ENCODE results near the gene RCAN2.

RCAN2 gene

DNA sequence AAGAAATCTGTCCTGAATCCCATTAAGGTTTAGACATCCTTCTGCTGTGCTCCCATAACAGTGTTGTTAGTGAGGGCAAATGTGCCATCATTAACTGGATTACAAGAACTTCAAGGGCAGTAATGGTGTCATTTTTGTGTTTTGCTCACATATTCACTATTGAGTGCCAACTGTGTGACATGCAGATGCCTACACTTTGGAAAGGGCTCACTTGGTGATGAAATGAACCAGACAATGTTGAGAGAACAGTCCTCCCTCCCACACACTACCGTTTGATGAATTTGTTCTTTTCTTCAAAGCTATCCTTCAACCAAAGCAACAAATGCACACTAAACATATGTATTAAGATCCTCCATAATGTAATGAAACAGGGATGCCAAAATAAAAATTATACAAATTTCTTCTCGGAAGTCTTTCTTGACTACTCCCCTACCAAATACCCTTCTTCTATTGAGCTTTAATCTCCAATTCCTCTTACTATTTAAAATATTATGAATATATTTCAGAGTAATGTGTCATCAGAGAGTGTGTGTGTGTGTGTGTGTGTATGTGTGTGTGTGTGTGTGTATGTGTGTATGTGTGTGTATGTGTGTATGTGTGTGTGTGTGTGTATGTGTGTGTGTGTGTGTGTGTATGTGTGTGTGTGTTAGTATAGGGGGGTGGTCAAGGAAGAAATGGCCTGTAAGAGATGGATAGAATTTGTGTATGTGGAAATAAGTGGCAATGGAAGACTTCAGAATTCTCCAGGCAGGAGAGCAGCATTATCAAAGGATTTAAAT lies 228.1 kb downstream of the RCAN2 start:
- DNase-seq, result peak in 1 of 58 donors; percentile 4

DNA sequence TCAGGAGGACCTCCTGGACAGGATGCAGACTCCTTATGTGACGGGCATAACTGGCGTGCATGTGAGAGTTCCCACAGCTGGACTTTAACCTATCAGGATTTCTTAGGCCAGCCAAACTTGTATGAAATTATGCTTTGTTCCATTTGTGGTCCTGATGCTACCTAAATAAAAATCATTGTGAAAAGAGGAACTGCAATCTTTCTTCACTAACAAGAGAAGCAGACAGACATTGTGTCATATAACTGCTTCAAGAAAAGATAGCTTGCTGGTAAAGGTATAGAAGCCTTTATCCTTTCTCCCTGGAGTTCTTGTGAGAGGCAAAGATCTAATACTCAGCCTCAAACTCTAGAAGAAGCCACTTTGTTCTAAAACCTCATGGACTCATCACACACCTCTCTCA lies 233.0 kb downstream of the RCAN2 start:
- DNase-seq, result no peak

DNA sequence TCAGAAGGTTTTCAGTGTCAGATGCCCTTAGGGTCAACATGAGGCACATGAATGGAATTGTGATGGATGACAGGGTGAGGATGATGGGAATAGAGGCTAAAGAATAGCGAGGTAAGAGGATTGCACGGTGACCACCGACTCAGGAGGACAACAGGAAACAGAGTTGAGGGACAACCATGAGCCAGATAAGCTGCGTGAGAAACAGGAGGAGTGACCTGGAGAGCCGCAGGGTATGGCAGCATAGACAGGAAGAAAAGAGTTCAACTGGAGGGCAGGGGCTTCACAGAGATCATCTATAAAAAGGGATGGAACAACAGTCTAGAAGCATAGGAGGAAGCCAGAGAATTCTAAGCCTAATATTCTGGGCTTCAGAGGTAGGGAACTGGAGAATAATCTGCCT lies 235.7 kb downstream of the RCAN2 start:
- no peak for DNase-seq

DNA sequence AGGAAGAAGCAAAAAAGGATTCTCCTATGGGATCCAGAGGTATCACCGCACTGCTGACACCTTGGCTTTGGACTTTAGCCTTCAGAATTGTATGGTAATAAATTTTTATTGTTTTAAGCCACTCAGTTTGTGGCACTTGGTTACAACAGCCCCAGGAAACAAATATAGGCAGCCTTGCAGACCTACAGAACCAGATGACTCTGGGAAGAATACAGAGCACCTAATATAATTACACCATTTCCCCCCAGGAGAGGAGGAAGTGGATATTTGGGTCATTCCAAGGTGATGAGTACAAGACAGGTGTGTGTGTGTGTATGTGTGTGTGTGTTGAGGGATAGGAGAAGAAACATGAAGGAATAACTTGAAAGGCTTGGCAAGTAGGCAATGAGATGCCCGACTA lies 236.3 kb downstream of the RCAN2 start:
- no peak for DNase-seq

DNA sequence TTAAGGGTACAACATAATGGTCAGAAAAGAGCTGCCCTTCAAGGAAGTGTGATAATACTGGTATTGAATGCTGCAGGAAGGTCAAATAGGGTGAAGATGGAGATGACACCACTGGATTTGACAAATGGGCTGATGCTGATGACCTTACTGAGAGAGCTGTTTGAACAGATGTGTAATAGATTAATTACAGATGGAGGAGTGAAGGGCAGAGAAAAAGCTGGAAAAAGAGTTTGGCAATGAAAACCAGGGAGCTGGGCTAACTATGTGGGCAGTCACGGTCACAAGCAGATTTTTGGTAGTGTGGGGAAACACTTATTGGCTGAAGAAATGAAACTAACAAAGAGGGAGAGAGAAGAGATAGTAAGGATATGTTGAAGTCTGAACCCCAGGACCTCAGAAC lies 236.9 kb downstream of the RCAN2 start:
- no peak for DNase-seq

DNA sequence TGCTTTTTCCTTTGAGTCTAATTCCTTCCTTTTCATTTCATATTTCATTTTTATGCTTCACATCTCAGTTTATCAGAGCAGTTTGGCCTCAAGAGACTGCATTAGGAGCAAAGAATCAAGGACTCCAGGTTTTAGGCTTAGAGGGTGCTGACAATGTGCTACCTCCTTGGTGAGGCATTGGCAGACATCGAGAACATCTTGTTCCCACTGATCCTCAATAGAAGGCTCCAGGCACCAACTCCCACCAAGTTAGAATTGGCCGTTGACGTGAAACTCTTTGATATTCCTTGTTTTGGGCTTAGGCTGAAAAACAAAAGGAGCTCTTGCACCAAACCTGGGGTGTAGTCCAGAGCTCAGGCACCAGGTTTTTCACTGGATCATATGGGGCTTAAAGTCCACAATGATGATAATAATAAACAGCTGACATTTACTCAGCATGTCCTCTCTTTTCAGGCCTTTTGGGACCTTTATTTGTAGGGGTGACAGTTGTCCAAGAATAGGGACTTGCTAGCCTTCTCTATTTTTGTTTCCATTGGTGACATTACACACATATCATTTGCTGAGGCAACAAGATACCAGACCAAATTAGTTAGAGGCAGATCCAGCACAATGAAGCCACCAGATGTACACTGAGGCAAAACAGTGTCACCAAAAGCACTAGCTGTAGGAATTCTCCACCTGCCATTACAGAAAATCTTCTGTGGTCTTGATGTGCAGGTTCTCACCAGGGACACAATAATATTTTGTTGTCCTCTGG lies 239.5 kb downstream of the RCAN2 start:
- no peak for DNase-seq

DNA sequence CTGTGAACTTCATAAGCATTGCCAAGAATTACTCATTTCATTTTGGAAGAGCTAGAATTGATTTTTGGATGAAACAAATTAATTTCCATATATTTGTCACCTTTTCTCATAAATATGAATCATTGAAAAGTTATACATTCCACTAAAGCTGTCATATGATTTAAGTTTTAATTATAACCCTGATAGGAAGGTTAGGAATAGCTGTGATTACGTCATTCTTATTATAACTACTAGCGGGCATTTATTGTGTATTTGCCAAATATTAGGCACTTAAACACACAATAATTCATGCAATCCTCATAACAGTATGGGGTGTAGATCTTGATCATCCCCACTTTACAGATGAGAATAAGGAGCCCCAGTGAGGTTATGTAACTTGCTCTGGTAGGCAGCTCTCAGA lies 243.1 kb downstream of the RCAN2 start:
- DNase-seq, result no peak

DNA sequence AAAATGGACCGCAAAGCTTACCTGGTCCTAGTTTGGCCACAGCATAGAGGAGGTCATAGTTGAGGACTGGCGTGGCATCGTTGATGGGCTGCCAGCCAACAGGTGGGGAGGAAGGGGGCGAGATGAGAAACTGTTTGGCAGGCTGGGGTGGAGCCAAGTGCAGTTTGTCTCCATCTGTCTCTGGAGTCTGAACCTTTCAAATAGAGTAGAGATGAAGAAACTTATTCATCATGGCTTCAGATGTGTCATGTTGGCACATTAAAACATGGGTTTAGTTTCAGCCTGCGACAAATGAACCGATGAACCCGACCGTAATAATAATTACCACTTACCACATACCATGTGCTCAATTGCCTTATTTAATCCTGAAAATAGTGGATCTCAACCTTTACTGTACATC lies 244.5 kb downstream of the RCAN2 start:
- no peak for DNase-seq

DNA sequence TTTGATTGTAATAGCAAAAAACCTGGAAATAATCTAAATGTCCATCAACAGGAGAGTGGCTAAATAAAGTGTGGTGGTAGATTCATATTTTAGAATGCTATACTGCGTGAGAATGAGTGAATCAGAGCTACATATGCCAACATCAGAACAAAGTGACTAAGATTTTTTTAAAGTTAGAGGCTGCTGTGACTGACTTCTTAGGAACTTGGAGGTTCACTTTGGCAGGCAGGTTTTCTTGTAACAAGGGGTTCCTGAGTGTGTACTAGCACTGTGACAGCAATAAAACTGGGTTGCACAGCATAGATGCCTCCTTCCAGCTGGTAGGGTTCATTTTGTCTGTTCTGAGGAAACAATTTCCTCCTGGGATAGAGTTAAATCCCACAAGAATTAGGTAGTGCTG lies 245.2 kb downstream of the RCAN2 start:
- no peak for DNase-seq

DNA sequence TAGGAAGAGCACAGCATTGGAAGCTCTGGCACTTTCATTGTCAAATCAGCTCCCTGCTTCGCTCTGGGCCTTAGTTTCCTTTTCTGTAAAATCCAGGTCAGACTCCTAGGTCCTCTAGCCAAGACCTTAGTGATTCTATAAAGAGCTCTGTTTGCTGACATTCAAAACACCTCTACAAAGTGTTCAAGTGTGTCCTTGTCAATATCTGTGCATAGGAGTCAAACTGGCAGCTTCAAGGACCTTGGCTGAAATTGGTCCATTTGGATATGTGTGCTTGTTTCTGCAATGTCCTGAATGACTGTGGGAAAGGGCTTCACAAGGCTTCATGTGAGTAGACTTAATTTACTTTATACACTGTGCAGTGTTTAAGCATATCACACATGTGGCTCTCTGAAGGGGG lies 246.6 kb downstream of the RCAN2 start:
- DNase-seq, result no peak

DNA sequence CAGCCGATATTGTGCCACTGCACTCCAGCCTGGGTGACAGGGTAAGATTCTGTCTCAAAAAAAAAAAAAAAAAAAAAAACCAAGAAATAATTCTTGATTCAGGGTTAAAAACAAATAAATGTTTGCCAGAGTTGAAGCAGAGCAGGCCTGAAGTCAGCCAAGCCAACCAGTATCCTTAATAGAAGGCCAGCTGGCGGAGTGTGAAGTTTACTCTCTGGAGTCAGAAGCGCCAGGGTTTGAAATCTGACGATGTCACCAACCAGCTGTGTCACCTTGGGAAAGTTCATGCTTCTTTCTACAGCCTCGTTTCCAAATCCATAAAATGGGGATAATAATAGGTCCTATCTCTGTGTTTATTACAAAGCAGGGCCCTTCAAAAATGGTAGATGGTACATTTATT lies 247.5 kb downstream of the RCAN2 start:
- DNase-seq, result no peak

DNA sequence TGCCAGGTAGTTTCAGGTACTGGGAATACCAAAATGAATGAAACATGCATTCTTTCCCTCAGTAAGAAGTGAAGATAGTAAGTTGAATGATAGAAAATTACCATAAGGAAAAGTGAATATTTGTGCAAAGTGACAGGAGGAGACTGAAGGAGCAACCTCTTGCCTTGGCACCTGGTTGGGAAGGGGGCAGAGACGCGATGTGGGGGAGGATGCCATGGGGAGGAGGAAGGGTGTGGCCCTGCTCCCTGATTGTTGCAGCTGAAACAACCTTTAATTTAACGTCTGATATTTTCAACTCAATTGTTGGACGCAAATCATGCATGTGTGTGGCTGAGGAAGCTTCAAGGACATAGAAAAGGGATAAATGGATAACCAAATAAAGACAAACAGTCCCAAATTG lies 248.3 kb downstream of the RCAN2 start:
- no peak for DNase-seq

DNA sequence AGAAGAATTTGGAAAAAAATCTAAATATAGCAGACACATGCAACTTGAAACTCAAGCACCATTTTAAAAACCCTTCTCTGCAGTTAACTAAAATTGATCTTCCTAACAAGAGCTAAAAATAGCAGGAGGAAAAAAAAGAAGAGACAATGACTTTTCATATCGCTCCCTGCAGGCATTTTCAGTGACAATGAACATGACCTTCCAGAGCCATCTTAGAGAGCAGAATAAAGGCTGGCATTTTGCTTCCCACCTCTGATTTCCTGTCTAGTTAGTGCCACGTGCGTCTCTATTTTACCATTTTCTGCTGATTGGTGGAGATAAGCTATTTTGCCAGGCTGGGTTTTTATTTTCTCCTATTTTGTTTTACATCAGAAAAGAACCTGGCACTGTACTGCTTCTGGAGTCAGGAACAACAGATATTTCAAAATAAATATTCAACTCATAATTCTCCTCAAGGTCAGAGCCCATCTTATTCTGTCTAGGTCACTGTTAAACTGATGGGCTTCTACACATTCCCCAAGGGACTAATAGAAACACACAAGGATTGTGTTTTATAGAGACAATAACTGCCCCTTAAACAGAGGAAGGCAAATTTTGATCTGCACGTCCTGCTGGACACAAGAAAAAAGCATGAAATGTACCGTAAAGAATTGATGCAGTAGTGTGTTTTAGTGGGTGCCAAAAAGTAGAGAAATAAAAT lies 250.2 kb downstream of the RCAN2 start:
- DNase-seq, result no peak

DNA sequence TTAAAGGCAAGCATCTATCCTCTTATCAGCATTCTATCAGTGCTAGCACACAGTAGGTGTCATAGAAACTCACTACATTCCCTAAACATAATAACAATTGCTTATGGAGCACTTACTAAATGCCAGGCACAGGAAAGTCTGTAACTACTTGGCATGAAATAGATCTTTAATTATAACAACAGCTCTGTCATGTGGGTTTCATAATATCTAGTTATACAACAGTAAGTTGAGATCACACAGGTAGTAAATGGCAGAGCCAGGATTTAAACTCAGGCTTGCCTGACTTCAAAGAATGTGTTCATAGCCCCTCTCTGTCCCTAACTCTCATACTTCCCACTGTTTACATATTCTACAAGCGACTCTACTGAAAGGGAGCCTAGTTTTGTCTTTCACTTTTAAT lies 254.5 kb downstream of the RCAN2 start:
- DNase-seq, result no peak

DNA sequence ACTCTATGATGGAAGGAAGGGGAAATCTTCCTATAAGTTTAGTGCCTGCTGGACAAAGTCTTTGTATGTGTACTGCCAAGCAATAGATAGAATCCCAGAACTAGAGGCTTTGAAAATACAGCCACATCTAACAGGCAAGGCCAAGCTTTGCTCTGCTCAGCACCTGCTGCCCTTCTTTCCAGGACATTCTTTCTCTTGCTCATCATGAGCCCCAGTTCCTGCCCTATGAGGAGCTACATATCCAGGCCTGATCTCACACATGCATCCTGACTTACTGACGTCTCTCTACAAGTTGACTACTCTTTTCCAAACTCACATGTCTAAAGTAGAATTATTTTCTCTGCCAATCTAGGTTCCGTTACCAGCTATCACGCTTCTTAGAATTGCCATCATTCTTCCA lies 256.0 kb downstream of the RCAN2 start:
- no peak for DNase-seq

DNA sequence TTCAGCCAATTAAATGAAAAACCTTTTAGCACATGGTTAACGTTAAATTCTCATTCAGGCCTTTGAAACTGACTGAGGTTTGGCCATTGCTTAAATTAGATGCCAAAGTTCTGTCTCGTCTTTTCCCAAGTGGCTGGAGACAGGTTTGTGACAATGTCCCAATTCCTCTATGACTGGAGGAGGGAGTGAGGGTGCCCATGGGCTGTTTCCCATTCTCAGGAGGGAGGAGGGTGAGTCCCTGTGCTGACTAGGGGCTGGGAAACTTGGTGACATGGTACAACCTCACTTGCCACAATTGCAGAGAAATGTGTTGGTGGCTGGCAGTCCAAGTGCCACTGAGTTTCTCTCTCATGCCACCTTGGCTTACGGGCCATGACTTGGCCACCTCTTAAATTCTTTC lies 256.5 kb downstream of the RCAN2 start:
- no peak for DNase-seq

DNA sequence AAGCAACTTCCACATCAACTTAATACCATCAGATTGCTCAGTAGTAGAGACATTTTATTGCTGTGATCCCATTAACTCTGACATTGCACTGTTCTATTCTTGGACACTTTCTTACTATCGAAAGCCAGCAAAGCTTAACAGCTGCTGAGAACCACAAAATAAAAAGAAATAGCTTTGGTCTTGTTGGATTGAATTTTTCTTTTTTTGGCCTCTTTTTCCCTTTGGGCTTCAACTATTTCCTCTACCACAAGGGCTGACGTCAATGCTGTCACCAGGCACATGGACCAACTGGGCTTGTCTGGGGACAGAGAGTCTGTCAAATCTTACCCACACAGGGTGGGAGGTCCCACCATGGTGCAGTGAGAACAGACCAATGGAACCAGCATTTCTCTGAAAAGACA lies 257.1 kb downstream of the RCAN2 start:
- peak in 6 of 58 donors; percentile 3 to 31 (median 15) for DNase-seq

DNA sequence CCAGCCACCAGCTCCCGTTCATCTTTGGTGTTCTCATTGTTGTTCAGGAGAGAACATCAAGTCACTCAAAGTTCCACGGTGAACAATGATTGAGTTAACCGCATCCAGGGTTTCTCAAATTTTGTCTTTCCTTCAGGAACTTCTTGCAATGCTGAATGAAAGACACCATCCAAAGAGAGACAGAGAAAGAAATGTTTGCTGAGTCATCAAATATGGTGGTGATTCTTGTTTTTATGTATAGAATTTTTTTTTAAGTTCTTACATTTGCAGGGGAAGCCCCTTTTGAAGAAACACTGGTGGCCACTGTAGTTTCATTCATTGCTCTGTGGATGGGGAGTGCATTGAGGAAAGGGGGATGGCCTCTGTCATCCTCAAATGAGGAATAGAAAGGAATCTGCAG lies 258.1 kb downstream of the RCAN2 start:
- DNase-seq, result no peak

DNA sequence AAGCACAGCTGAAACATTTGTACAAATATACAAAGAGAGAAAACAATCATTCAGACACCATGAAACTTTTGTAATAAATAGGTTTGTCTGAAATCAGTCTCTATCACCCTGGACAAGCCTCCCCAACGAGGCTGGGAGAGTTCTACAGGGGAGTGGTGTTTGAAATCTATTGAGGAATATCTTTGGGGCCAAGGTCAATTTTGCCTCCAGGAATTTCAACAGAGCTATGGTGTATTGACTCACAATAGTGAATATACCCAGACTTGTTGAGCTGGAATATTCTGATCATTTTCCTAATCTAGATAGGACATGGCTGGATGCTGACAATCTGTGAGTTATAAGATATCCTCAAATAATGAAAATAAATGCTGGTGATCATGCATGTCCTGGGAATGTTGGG lies 269.0 kb downstream of the RCAN2 start:
- DNase-seq, result no peak

DNA sequence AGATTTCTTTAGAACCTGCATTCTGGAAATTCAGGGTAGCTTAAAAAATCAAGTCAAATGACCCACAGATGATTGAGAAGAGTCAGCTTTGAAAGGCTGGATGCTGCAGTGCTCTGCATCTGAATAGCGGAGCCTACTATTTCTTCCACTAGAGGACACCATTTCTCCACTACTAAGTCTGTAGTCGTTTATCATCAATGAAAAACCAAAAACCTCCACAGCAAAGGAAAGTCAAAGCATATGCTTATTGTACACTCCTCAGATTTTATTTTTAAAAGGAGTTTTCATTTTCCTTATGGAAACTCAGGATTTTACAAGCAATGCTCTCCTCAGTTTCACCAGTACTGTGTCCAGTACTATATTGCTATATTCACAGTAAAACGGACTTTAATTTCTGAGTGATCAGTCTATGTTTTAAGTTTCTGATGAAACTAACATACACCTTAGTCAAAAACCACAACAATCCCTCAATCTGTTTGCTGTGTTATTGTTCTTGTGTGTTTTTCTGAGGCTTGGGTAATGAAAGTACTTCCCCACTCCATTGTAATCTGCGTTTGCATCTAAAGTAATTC lies 269.9 kb downstream of the RCAN2 start:
- peak in 2 of 58 donors; percentile 46 to 67 for DNase-seq

DNA sequence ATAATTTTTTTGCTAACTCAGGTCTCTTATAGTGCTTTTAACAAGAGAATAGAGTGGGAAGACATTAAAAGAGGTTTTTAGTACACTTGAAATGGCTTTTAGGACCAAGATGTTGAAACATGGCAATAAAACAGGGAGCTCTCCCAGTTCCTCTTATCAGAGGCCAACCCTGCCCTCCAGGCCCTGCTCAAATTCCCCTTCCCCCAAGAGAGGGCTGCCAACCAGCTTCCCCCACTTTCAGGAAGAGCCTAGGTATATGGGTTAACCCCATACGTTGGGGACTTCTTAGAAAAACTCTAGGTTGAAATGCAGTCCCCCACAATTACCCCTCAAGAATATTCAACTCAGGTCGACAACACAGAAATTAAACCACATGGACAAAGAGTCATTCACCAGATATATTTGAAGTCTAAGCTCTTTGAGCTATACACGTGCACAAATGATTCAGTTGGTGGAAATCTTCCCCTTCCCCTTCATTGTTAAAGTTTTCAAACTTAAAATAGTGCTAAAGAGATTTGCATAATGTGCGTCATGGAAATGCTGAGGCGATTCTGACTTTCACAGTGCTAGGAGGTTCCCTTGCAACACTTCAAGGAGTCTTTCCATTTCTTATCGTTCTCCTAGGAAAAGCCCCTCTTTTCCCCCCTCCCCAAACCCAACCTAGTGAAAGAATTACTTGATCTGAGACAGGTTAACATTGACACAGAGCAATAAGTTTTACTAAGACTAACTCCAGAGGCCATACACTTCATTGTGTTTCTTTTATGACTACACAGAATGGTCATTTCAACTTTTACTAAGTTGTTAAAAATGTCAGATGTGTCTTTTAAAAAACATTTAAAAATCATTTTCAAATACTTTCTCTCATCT lies 270.7 kb downstream of the RCAN2 start:
- no peak for DNase-seq
